OCI-LY3 (cell line): ENCODE data around the gene FGR.

Source experiments
- H2AFZ ChIP-seq: fragments of 200-600, 300-600 bp; shearing (Covaris generic); 2 replicates; pipeline ENCODE4 v1.6.0; 2014; ENCODE audit warnings: antibody characterized with exemption, low read depth, low read length
- H3K27ac ChIP-seq: fragments of 200-600, 300-600 bp; sonication (generic); 2 replicates; pipeline ENCODE4 v1.5.1; 2014; ENCODE audit warnings: mild to moderate bottlenecking, low read length, moderate library complexity, mixed read lengths
- H3K27me3 ChIP-seq: fragments of 200-600, 300-600 bp; sonication (generic); 2 replicates; pipeline ENCODE4 v1.6.1; 2014; ENCODE audit warnings: low read depth, low read length, mixed read lengths
- H3K36me3 ChIP-seq: fragments of 200-600, 300-600 bp; sonication (generic); replicated peaks from 2 replicates; pipeline ENCODE3; 2014; ENCODE audit warnings: low read depth, low read length, mixed read lengths
- H3K4me1 ChIP-seq: fragments of 300-600, 200-600 bp; sonication (generic); 2 replicates; pipeline ENCODE4 v1.6.1; 2014; ENCODE audit warnings: low read length, mixed read lengths
- H3K4me2 ChIP-seq: fragments of 200-600, 300-600 bp; sonication (generic); 2 replicates; pipeline ENCODE4 v1.6.1; 2014; ENCODE audit warnings: low read length, mixed read lengths
- H3K4me3 ChIP-seq: fragments of 300-600, 200-600 bp; sonication (generic); 2 replicates; pipeline ENCODE4 v1.5.1; 2014; ENCODE audit warnings: antibody characterized with exemption, mild to moderate bottlenecking, low read length, moderate library complexity
- H3K79me2 ChIP-seq: fragments of 300-600, 200-600 bp; shearing (Covaris generic); 2 replicates; pipeline ENCODE4 v1.6.1; 2014; ENCODE audit warnings: mild to moderate bottlenecking, low read length, mixed read lengths
- H3K9ac ChIP-seq: fragments of 300-600, 200-600 bp; shearing (Covaris generic); 2 replicates; pipeline ENCODE4 v1.6.0; 2014; ENCODE audit warnings: mild to moderate bottlenecking, low read length, moderate library complexity
- H3K9me3 ChIP-seq: fragments of 200-600, 300-600 bp; shearing (Covaris generic); 2 replicates; pipeline ENCODE4 v1.6.1; 2014; ENCODE audit warnings: low read length, mixed read lengths; ENCODE audit not compliant: insufficient read depth
- H4K20me1 ChIP-seq: fragments of 200-600, 300-600 bp; sonication (generic); 2 replicates; pipeline ENCODE4 v1.6.1; 2016; ENCODE audit warnings: low read length, mixed read lengths; ENCODE audit not compliant: insufficient read depth
- EZH2phosphoT487 ChIP-seq: fragments of 200-600 bp; shearing (Covaris generic); IDR thresholded peaks from 2 replicates; pipeline ENCODE4 v1.6.1; 2018; ENCODE audit warnings: antibody characterized with exemption, mixed run types, low read depth
- TF ChIP-seq, protein P1 (sequence below): fragments of 200-600, 300-600 bp; sonication (generic); IDR thresholded peaks from 2 replicates; pipeline ENCODE4 v1.5.1; 2014; ENCODE audit warnings: antibody characterized with exemption, low read length, low read depth

FGR gene

DNA sequence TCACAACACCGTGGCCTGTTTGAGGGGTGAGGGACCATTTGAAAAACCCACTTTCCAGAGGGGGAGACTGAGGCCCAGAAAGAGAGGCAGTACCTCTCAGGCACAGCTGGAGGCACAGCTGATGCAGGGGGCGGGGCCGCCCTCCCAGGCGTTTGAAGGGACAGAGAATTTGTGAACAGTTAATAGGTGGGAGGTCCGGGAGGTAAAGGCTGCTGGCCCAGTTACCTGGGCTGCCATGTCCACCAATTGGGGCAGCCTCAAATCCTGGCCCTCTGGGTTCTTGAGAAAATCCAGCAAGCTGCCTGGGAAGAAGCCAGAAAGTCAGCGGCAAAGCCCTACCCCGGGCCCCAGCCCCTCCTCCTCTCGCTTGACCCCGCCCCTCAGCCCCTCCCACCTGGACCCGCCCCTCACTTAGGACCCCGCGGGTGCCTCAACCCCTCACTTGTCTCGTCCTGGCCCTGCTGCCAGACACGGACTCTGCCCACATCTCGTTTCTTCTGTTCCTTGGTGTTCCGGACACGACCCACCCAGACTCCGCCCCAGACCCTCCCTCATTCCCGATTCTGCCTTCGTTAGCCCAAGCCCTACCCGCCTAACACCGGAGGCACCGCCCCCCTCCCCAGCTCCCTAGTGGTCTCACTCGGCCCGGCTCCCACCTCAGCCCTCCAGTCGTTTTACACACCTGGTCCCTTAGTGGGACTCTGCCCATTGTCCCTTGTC lies 20.2 kb downstream of the FGR start:
- H2AFZ ChIP-seq = no peak overlapping the region
- H4K20me1 ChIP-seq = no peaks in the 10 kb centered on the region
- H3K36me3 ChIP-seq = no peaks in the 10 kb centered on the region

DNA sequence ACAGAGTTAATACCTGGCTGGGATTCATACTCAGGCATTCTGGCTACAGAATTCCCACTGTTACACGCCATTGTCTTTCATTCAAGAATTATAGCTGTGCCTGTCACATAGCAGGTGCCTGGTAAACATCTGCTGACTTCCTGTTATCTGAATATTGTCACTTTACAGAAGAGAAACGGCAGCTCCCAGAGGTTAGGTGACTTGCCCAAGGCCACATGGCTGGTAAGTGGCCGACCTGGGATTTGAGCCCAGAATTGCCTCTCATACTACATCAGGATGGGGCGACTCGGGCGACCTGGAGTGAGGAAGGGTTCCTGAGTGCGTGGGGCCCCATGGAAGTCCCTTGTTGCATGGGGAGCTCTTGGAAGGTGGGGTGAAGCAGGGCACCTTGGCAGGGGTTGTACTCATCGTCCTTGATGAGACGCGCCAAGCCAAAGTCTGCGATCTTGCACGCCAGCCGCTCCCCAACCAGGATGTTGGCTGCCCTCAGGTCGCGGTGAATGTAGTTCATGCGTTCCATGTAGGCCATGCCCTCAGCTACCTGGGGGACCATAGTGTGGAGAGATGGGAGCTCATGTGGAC lies 20.9 kb downstream of the FGR start:
- H3K9ac ChIP-seq = no peak overlapping the region
- no peaks in the 10 kb centered on the region for H3K9me3 ChIP-seq
- H2AFZ ChIP-seq = no peak overlapping the region
- no peaks in the 10 kb centered on the region for H4K20me1 ChIP-seq
- H3K4me3 ChIP-seq = no peak overlapping the region
- no peak overlapping the region for H3K4me2 ChIP-seq
- H3K79me2 ChIP-seq = no peaks in the 10 kb centered on the region
- H3K4me1 ChIP-seq = peaks cover 16% of the 10 kb centered on the region
- H3K27me3 ChIP-seq = 0 out of 2 replicates have a peak, but pooled peaks cover 6% of the 10 kb centered on the region
- H3K27ac ChIP-seq = no peak overlapping the region
- no peaks in the 10 kb centered on the region for H3K36me3 ChIP-seq
- no peak for TF ChIP-seq EZH2phosphoT487
- TF ChIP-seq, protein P1, sequence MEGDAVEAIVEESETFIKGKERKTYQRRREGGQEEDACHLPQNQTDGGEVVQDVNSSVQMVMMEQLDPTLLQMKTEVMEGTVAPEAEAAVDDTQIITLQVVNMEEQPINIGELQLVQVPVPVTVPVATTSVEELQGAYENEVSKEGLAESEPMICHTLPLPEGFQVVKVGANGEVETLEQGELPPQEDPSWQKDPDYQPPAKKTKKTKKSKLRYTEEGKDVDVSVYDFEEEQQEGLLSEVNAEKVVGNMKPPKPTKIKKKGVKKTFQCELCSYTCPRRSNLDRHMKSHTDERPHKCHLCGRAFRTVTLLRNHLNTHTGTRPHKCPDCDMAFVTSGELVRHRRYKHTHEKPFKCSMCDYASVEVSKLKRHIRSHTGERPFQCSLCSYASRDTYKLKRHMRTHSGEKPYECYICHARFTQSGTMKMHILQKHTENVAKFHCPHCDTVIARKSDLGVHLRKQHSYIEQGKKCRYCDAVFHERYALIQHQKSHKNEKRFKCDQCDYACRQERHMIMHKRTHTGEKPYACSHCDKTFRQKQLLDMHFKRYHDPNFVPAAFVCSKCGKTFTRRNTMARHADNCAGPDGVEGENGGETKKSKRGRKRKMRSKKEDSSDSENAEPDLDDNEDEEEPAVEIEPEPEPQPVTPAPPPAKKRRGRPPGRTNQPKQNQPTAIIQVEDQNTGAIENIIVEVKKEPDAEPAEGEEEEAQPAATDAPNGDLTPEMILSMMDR = no peak

More for the DNA sequence above, 20.2 kb downstream of the FGR start:
- H3K9ac ChIP-seq = no peak overlapping the region
- 0 out of 2 replicates have a peak, but pooled peaks cover 6% of the 10 kb centered on the region for H3K27me3 ChIP-seq
- H3K4me1 ChIP-seq = peaks cover 10% of the 10 kb centered on the region
- no peaks in the 10 kb centered on the region for H3K9me3 ChIP-seq
- no peak for TF ChIP-seq EZH2phosphoT487
- TF ChIP-seq, protein P1 = no peak
- no peak overlapping the region for H3K4me3 ChIP-seq
- H3K4me2 ChIP-seq = no peak overlapping the region
- no peaks in the 10 kb centered on the region for H3K79me2 ChIP-seq
- no peak overlapping the region for H3K27ac ChIP-seq

DNA sequence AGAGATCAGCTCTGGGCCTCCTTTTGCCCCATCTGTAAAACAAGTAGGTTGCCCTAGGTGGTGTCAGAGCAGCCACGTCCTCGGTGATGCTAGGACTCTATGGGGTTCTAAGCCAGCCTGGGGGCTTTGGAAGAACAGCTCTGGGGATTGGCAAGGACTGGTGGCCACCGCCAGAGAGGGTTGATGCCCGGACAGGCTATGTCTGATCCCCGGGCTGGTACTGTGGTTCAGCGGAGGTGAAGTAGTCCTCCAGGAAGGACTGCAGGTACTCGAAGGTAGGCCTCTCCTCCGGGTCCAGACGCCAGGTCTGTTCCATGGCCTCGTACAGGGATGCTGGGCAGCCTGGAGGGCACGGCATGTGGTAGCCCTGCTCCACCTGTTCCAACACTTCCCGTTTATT lies 22.3 kb downstream of the FGR start:
- Histone ChIP-seq H3K27me3 (0 out of 2 replicates have a peak, but pooled peaks cover 6% of the 10 kb centered on the region), H3K4me1 (peaks cover 23% of the 10 kb centered on the region), H4K20me1 (no peaks in the 10 kb centered on the region), H3K27ac (no peak overlapping the region), H3K79me2 (no peaks in the 10 kb centered on the region), H3K4me3 (no peak overlapping the region), H3K4me2 (no peak overlapping the region), H3K9me3 (no peaks in the 10 kb centered on the region), H3K9ac (no peak overlapping the region), H3K36me3 (no peaks in the 10 kb centered on the region), H2AFZ (no peak overlapping the region)
- TF ChIP-seq, protein P1 = no peak
- TF ChIP-seq EZH2phosphoT487 = no peak

DNA sequence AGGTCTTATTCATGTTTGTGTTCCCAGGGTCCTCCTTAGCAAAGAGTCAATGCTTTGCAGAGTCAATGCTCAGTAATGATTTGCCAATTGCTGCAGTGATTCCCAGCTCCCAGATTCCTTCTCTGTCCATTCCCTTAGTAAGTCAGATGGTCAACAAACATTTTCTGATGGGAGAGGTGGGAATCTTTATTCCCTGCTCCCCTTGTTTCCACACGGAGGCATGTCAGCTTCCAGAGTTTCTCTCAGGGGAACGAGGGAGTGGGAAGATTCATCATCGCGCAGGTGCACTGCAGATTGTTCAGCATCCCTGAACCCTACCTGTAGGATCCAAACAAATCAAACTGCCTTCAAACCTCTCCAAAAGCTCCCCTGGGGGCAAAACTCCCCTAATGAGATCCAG lies 23.5 kb downstream of the FGR start:
- Histone ChIP-seq H3K27ac (no peak overlapping the region), H3K27me3 (0 out of 2 replicates have a peak, but pooled peaks cover 6% of the 10 kb centered on the region), H3K9ac (no peak overlapping the region), H3K4me2 (no peak overlapping the region), H3K9me3 (no peaks in the 10 kb centered on the region), H2AFZ (no peak overlapping the region), H3K4me1 (peaks cover 23% of the 10 kb centered on the region), H3K79me2 (no peaks in the 10 kb centered on the region), H4K20me1 (no peaks in the 10 kb centered on the region), H3K36me3 (no peaks in the 10 kb centered on the region), H3K4me3 (no peak overlapping the region)
- no peak for TF ChIP-seq EZH2phosphoT487
- TF ChIP-seq, protein P1 = no peak
